Measurements from ENCODE around the gene CYB5RL.

- no peak for TF ChIP-seq CTCF (IDR thresholded peaks at IDR 0.05)
- no peak for TF ChIP-seq POLR2AphosphoS5 (IDR thresholded peaks at IDR 0.05)
- TF ChIP-seq POLR2A (IDR thresholded peaks at IDR 0.05), result no peak
These were observed 26.9 kb downstream of the CYB5RL start for GRCh38 chr1:54172614-54173599.

All from transverse colon (tissue), 4 donors.